Lung (tissue), 12 donors: ENCODE results near the gene VPS72. TPM values are rescaled to one million over a fixed set of nuclear protein-coding genes. Genes with fewer than 3 reads are reported as not detected.
"Not testable (repeated sequence)": the region's sequence is repeated elsewhere in the genome, so short reads cannot be mapped to it uniquely, and the experiment has no call there.

ENCODE experiments used
- ATAC-seq: fragments of 200-7000 bp; cut with Tn5 transposase; one replicate; pipeline ENCODE4 v1.9.1; 2020; ENCODE audit warnings: moderate number of reproducible peaks; ENCODE audit not compliant: insufficient read depth, low FRiP score
- DNase-seq, 3 donors: peaks; one replicate each; pipeline ENCODE4 v3.0.0-alpha.2; 2013 to 2017
- H3K27ac ChIP-seq, 2 donors: one replicate each; pipeline ENCODE4 v1.5.1; 2013; ENCODE audit warnings: mild to moderate bottlenecking in 2 of 2, moderate library complexity in 2 of 2, control low read depth in 1 of 2, inconsistent platforms in 1 of 2, low read depth in 1 of 2, low read length in 1 of 2
- H3K27me3 ChIP-seq, 3 donors: one replicate each; pipeline ENCODE4 v1.5.1; 2013; ENCODE audit warnings: low read length in 2 of 3; ENCODE audit not compliant: control insufficient read depth in 3 of 3, insufficient read depth in 3 of 3
- H3K36me3 ChIP-seq, 4 donors: one replicate each; pipeline ENCODE4 v1.5.1; 2013; ENCODE audit warnings: low read length in 4 of 4, mild to moderate bottlenecking in 1 of 4, moderate library complexity in 1 of 4; ENCODE audit not compliant: control insufficient read depth in 4 of 4, insufficient read depth in 4 of 4
- H3K4me1 ChIP-seq, 5 donors: one replicate each; pipeline ENCODE4 v1.5.1; 2013; ENCODE audit warnings: low read length in 5 of 5, mild to moderate bottlenecking in 2 of 5, moderate library complexity in 1 of 5; ENCODE audit not compliant: control insufficient read depth in 5 of 5, insufficient read depth in 5 of 5
- H3K4me3 ChIP-seq: one replicate; pipeline ENCODE4 v1.5.1; 2013; ENCODE audit warnings: mild to moderate bottlenecking, control low read depth, moderate library complexity
- H3K9ac ChIP-seq, 2 donors: one replicate each; pipeline ENCODE4 v1.5.1; 2013; ENCODE audit warnings: low read length in 2 of 2, control low read depth in 1 of 2; ENCODE audit not compliant: insufficient read depth in 1 of 2
- H3K9me3 ChIP-seq, 4 donors: one replicate each; pipeline ENCODE4 v1.5.1; 2013; ENCODE audit warnings: low read length in 3 of 4, mild to moderate bottlenecking in 1 of 4, moderate library complexity in 1 of 4; ENCODE audit not compliant: control insufficient read depth in 4 of 4, insufficient read depth in 3 of 4
- CTCF ChIP-seq: IDR thresholded peaks from 2 replicates; pipeline ENCODE4 v1.5.1; 2012; ENCODE audit warnings: mild to moderate bottlenecking; ENCODE audit errors: control extremely low read depth, extremely low read depth
- WGBS, 2 donors: extraction: QIAGEN DNeasy Blood & Tissue Kit; methylation state at CpG; one replicate each; pipeline ENCODE4 v1.1.7; 2013; 5-methylcytosine and 5-hydroxymethylcytosine counted together
- polyA plus RNA-seq, 2 donors: library from polyadenylated mRNA; stranded (reverse); fragments of 200-250 nt; gene quantifications; one replicate each; pipeline ENCODE4 v1.2.1, GENCODE V29; 2013
- total RNA-seq, 2 donors: library from RNA; depleted of rRNA in 1 of 2; stranded (reverse); fragments of >200 nt in 1 of 2; gene quantifications; one replicate each; pipeline ENCODE4 v1.2.1, GENCODE V29; 2014 to 2021
- donor health status: control.
- donor health status: control.
- donor health status: Bipolar disorder and iron deficiency.
- donor health status: healthy.
- donor health status: DM: yes; HTN: yes; CAD: no.

The VPS72 gene
- total and polyA plus RNA-seq, 4 donors: 28.6 to 39.1 (median 30.8) TPM

- Histone ChIP-seq H3K9me3 (no peaks in the 10 kb centered on the region), H3K36me3 (peaks cover 0 to 3% (median 0%) of the 10 kb centered on the region in 4 donors), H3K4me3 (no peak overlapping the region), H3K27ac (no peak overlapping the region), H3K9ac (no peak overlapping the region), H3K4me1 (peaks cover 0 to 6% (median 4%) of the 10 kb centered on the region in 5 donors), H3K27me3 (no peaks in the 10 kb centered on the region)
- no peak for TF ChIP-seq CTCF
- no peak for ATAC-seq
- WGBS, 2 donors: 81 to 89% methylated on average over 1 of the region's 1 CpG
- no peak for DNase-seq
Observed at GRCh38 chr1:151193856-151194255, 3.9 kb upstream of the VPS72 start.

- Histone ChIP-seq H3K9me3 (no peaks in the 10 kb centered on the region), H3K36me3 (no peaks in the 10 kb centered on the region), H3K9ac (no peak overlapping the region), H3K4me3 (no peak overlapping the region), H3K27me3 (no peaks in the 10 kb centered on the region), H3K27ac (no peak overlapping the region), H3K4me1 (peaks cover 3 to 11% (median 5%) of the 10 kb centered on the region in 5 donors)
- 75 to 81% methylated on average over 6 of the region's 6 CpGs for WGBS, 2 donors
- DNase-seq: no peak
- no peak for ATAC-seq
- no peak for TF ChIP-seq CTCF
Observed at GRCh38 chr1:151193304-151193703, 3.3 kb upstream of the VPS72 start.

- no peak for ATAC-seq
- WGBS, 2 donors: 73 to 78% methylated on average over 7 of the region's 7 CpGs
- no peak overlapping the region for H3K27ac ChIP-seq
- no peak overlapping the region for H3K9ac ChIP-seq
- no peak for TF ChIP-seq CTCF
- H3K36me3 ChIP-seq: no peaks in the 10 kb centered on the region
- no peak for DNase-seq
- no peak overlapping the region for H3K4me3 ChIP-seq
- H3K9me3 ChIP-seq: no peaks in the 10 kb centered on the region
- no peaks in the 10 kb centered on the region for H3K27me3 ChIP-seq
- H3K4me1 ChIP-seq: peaks cover 3 to 14% (median 5%) of the 10 kb centered on the region in 5 donors
Observed at GRCh38 chr1:151192047-151192446, 2.0 kb upstream of the VPS72 start.

GRCh38 chr1:151188667-151189066, 1.3 kb downstream of the VPS72 start:
- Histone ChIP-seq H3K4me1 (peaks cover 1 to 14% (median 5%) of the 10 kb centered on the region in 5 donors), H3K36me3 (peaks cover 7 to 18% (median 8%) of the 10 kb centered on the region in 4 donors)
- H3K27ac ChIP-seq, ATAC-seq, H3K4me3 ChIP-seq, H3K9me3 ChIP-seq, H3K27me3 ChIP-seq, H3K9ac ChIP-seq, DNase-seq: not testable (repeated sequence)
- 71 to 84% methylated on average over 8 of the region's 8 CpGs for WGBS, 2 donors
